PC-9 (cell line): ENCODE measurements around the gene FAM13C.

ENCODE experiments used
- CTCF ChIP-seq: fragments of 200-600 bp; sonication (generic); conservative IDR thresholded peaks from 2 replicates; pipeline ENCODE4 v1.6.1; 2017; ENCODE audit warnings: mixed run types, antibody characterized with exemption, mild to moderate bottlenecking, moderate library complexity
- EZH2 ChIP-seq: fragments of 200-600 bp; sonication (generic); IDR thresholded peaks from 2 replicates; pipeline ENCODE4 v1.8.0; 2017; ENCODE audit warnings: antibody characterized with exemption, low read depth

- TF ChIP-seq CTCF (no peak), EZH2 (no peak)
Measured at GRCh38 chr10:59405235-59405634, 42.9 kb upstream of the FAM13C start.
